Measurements from ENCODE around the gene ANKRD40CL. TPM values are rescaled to one million over a fixed set of nuclear protein-coding genes. Genes with fewer than 3 reads are reported as not detected.

ANKRD40CL gene
- total RNA-seq, 1 donor from 2014 or later: not detected

DNA sequence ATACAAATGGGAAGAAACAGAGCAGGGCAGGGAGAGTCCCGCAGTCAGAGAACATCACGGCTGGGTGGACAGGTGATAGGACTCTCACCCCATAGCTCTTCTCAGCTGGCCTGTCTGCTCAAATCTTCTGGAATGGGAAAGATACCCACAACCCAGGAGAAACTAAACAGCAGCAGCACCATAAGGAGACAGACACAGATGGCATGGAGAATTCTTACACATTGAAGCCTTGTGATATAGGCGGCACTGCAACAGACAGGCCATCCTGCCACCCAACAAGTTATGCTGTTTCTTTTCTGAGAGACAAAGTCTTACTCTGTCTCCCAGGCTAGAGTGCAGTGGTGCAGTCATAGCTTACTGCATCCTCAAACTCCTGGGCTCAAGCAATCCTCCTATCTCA, 8.6 kb upstream of the ANKRD40CL start:
- no peaks in the 10 kb centered on the region for H3K36me3 ChIP-seq
- intact Hi-C loops (cut with DNase I): no loop called here
- H3K27ac ChIP-seq: no peak overlapping the region
- H3K4me3 ChIP-seq: no peak overlapping the region
- TF ChIP-seq, protein P1, sequence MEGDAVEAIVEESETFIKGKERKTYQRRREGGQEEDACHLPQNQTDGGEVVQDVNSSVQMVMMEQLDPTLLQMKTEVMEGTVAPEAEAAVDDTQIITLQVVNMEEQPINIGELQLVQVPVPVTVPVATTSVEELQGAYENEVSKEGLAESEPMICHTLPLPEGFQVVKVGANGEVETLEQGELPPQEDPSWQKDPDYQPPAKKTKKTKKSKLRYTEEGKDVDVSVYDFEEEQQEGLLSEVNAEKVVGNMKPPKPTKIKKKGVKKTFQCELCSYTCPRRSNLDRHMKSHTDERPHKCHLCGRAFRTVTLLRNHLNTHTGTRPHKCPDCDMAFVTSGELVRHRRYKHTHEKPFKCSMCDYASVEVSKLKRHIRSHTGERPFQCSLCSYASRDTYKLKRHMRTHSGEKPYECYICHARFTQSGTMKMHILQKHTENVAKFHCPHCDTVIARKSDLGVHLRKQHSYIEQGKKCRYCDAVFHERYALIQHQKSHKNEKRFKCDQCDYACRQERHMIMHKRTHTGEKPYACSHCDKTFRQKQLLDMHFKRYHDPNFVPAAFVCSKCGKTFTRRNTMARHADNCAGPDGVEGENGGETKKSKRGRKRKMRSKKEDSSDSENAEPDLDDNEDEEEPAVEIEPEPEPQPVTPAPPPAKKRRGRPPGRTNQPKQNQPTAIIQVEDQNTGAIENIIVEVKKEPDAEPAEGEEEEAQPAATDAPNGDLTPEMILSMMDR (IDR thresholded peaks at IDR 0.05): no peak
- TF ChIP-seq POLR2A (IDR thresholded peaks at IDR 0.05) (no peak), POLR2AphosphoS5 (IDR thresholded peaks at IDR 0.05; ENCODE audit: insufficient read depth in 1 of 2, low read depth in 1 of 2) (no peak)
- H3K27me3 ChIP-seq: no peaks in the 10 kb centered on the region
- no peak for DNase-seq (ENCODE audit: extremely low spot score in 2 of 2)
- no peaks in the 10 kb centered on the region for H3K9me3 ChIP-seq
- H3K4me1 ChIP-seq: no peaks in the 10 kb centered on the region

DNA sequence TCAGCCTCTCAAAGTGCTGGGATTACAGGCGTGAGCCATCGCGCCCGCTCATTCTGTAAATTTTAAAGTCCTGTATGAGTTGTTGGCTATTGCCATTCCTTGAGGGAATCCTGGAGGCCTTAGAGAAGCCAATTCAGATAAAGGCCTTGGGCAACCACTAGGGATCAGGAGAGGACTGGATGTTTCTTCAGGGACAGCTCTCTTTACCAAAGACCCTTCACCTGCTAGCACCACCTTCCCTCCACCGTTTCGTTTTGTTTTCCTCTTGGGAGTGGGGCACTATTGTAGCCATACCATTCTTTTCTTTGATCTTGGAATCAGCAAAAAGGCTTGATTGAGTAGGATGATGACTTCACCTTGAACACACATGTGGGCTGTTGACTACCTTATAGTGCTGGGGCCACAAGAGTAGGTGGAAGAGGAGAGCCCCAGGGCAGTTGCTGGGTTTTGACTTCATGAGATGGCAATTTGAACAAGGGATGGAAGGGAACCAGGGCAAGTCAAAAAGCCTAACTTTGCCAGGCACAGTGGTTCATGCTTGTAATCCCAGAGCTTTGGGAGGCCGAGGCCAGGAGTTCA, 7.0 kb upstream of the ANKRD40CL start:
- intact Hi-C loops (cut with DNase I): no loop called here
- H3K4me3 ChIP-seq: no peak overlapping the region
- H3K9me3 ChIP-seq: no peaks in the 10 kb centered on the region
- H3K27ac ChIP-seq: no peak overlapping the region
- TF ChIP-seq, protein P1 (IDR thresholded peaks at IDR 0.05): no peak
- TF ChIP-seq POLR2A (IDR thresholded peaks at IDR 0.05): no peak
- no peak for TF ChIP-seq POLR2AphosphoS5 (IDR thresholded peaks at IDR 0.05; ENCODE audit: insufficient read depth in 1 of 2, low read depth in 1 of 2)
- DNase-seq (ENCODE audit: extremely low spot score in 2 of 2): no peak
- H3K27me3 ChIP-seq: no peaks in the 10 kb centered on the region
- no peaks in the 10 kb centered on the region for H3K4me1 ChIP-seq
- no peaks in the 10 kb centered on the region for H3K36me3 ChIP-seq

DNA sequence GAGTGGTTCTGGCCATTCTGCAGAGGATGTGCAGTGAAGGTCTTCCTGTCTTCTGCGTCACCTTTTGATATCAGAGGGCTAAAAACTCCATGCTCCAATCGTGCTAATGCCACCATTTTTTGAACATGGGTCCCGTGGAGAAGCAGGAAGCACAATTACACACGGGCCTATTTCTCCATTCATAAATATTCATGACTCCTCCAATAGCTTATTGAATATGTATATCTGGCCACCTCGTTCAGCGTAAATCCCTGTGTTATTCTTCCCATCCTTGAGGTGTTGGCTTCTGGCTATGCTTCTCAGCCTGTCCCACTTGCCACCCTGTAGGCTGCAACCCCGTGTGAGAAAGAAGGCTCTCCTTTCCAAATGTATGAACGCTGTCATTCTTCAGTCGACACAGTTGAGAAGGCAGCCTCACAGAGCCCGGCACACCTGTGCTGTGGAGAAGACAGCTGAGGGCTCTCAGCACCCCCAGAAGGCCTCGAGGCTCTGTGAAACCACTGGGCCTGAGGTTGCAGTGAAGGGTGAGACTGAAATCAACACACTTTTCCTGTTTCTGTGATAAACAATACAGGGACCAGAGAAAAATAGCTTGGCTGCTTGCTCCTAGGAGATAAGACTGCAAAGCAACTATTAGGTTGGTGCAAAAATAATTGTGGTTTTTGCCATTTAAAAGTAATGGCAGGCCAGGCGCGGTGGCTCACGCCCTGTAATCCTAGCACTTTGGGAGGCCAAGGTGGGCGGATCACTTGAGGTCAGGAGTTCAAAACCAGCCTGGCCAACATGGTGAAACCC, 4.9 kb upstream of the ANKRD40CL start:
- Histone ChIP-seq H3K36me3 (no peaks in the 10 kb centered on the region), H3K27me3 (no peaks in the 10 kb centered on the region), H3K9me3 (no peaks in the 10 kb centered on the region), H3K27ac (no peak overlapping the region), H3K4me1 (no peaks in the 10 kb centered on the region), H3K4me3 (no peak overlapping the region)
- no peak for DNase-seq (ENCODE audit: extremely low spot score in 2 of 2)
- TF ChIP-seq POLR2AphosphoS5 (IDR thresholded peaks at IDR 0.05; ENCODE audit: insufficient read depth in 1 of 2, low read depth in 1 of 2) (no peak), POLR2A (IDR thresholded peaks at IDR 0.05) (no peak)
- TF ChIP-seq, protein P1 (IDR thresholded peaks at IDR 0.05): no peak
- intact Hi-C loops (cut with DNase I): no loop called here

DNA sequence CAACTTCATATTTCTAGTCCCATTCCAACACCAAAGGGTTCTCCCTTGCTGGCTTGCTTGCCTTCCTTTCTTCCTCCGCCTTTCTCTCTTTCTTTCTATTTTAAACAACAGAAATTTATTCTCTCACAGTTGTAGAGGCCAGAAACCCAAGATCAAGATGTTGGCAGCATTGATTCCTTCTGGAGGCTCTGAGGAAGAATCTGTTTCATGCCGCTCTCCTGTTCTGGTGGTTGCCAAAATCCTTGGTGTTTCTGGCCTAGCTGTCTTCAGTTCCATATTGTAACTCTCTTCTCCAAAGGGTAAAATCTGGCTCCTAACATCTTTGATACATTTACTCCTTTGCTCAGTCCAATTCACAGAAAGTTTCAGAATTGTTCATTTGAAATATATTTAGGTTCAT, 3.0 kb upstream of the ANKRD40CL start:
- H3K27me3 ChIP-seq: no peaks in the 10 kb centered on the region
- intact Hi-C loops (cut with DNase I): no loop called here
- H3K4me1 ChIP-seq: peaks cover 13% of the 10 kb centered on the region
- no peaks in the 10 kb centered on the region for H3K9me3 ChIP-seq
- TF ChIP-seq POLR2AphosphoS5 (IDR thresholded peaks at IDR 0.05; ENCODE audit: insufficient read depth in 1 of 2, low read depth in 1 of 2) (no peak), POLR2A (IDR thresholded peaks at IDR 0.05) (no peak)
- TF ChIP-seq, protein P1 (IDR thresholded peaks at IDR 0.05): no peak
- no peak overlapping the region for H3K4me3 ChIP-seq
- DNase-seq (ENCODE audit: extremely low spot score in 2 of 2): no peak
- no peak overlapping the region for H3K27ac ChIP-seq
- no peaks in the 10 kb centered on the region for H3K36me3 ChIP-seq

DNA sequence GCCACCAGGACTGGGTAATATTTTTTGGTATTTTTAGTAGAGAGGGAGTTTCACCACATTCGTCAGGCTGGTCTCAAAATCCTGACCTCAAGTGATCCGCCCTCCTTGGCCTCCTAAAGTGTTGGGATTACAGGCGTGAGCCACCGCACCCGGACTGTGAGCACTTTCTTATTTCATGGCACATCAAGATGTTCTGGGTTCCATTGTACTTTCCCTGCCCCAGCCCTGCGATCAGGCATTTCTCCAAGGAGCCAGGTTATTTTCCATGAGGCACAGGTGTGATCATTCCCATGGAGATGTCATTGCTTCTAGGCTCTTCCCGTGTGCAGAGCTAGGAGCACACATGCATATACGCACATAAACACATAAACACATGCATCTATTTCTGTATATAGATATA, 2.6 kb upstream of the ANKRD40CL start:
- no peaks in the 10 kb centered on the region for H3K27me3 ChIP-seq
- H3K36me3 ChIP-seq: no peaks in the 10 kb centered on the region
- TF ChIP-seq, protein P1 (IDR thresholded peaks at IDR 0.05): no peak
- no peak for TF ChIP-seq POLR2A (IDR thresholded peaks at IDR 0.05)
- no peak for TF ChIP-seq POLR2AphosphoS5 (IDR thresholded peaks at IDR 0.05; ENCODE audit: insufficient read depth in 1 of 2, low read depth in 1 of 2)
- no peak overlapping the region for H3K4me3 ChIP-seq
- H3K27ac ChIP-seq: no peak overlapping the region
- H3K4me1 ChIP-seq: peaks cover 18% of the 10 kb centered on the region
- intact Hi-C loops (cut with DNase I): no loop called here
- DNase-seq (ENCODE audit: extremely low spot score in 2 of 2): no peak
- no peaks in the 10 kb centered on the region for H3K9me3 ChIP-seq
